ENCODE results near the gene CCDC179.

The CCDC179 gene

DNA sequence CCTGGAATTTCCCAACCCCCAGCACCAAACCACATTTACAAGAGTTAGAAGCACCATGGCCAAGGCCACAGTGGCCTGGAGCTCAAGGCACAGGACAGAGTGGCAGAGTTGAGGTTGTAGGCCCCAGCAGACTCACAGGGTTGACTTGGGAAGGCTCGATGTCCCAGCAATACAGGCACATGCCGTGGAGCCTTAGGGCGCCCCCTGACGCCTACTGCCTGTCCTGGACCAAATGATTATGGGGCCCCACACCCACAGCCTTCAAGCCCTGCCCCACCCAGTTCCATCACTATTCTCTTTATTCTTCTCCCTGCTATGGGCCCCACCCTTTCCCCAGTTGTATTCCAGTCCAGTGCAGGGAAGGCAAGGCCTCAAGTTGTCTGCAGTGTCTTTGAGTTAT lies at the start of gene CCDC179:
Gene CCDC179, minus strand, starts transcription at position 234 of the 400 bp plus-strand sequence. Its CDS starts 53 bp downstream, at position 181.
- no peaks in the 10 kb centered on the region for H3K27me3 ChIP-seq
- no peak within 1 kb of the TSS for H3K27ac ChIP-seq
- H3K4me1 ChIP-seq = no peaks in the 10 kb centered on the region
- intact Hi-C loops (cut with DNase I; ENCODE audit: low total_unique reads) = no loop called here
- DNase-seq = no peak
- no peaks in the 10 kb centered on the region for H3K9me3 ChIP-seq
- H3K4me3 ChIP-seq = no peak within 1 kb of the TSS
- TF ChIP-seq, protein P1, sequence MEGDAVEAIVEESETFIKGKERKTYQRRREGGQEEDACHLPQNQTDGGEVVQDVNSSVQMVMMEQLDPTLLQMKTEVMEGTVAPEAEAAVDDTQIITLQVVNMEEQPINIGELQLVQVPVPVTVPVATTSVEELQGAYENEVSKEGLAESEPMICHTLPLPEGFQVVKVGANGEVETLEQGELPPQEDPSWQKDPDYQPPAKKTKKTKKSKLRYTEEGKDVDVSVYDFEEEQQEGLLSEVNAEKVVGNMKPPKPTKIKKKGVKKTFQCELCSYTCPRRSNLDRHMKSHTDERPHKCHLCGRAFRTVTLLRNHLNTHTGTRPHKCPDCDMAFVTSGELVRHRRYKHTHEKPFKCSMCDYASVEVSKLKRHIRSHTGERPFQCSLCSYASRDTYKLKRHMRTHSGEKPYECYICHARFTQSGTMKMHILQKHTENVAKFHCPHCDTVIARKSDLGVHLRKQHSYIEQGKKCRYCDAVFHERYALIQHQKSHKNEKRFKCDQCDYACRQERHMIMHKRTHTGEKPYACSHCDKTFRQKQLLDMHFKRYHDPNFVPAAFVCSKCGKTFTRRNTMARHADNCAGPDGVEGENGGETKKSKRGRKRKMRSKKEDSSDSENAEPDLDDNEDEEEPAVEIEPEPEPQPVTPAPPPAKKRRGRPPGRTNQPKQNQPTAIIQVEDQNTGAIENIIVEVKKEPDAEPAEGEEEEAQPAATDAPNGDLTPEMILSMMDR (IDR thresholded peaks at IDR 0.05) = no peak
- H3K36me3 ChIP-seq = no peaks in the 10 kb centered on the region

DNA sequence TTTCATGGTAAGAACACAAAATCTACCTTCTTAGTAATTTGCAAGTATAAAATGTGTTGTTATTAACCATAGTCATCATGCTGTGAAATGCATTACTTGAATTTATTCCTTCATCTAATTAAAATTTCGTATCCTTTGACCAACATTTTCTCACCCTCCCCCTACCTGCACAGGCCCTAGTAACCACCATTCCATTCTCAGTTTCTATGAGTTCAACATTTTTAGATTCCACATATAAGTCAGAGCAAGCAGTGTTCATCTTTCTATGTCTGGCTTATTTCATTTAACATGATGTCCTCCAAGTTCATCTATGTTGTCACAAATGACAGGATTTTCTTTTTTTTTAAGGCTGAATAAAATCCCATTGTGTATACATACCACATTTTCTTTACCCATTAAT lies 43.5 kb upstream of the CCDC179 start:
- H3K27me3 ChIP-seq = no peaks in the 10 kb centered on the region
- DNase-seq = no peak
- peaks cover 0 to 16% (median 0%) of the 10 kb centered on the region in 4 donors for H3K4me1 ChIP-seq
- no peak overlapping the region for H3K27ac ChIP-seq
- intact Hi-C loops (cut with DNase I; ENCODE audit: low total_unique reads) = no loop called here
- H3K9me3 ChIP-seq = no peaks in the 10 kb centered on the region
- H3K4me3 ChIP-seq = no peak overlapping the region
- TF ChIP-seq, protein P1 (IDR thresholded peaks at IDR 0.05) = no peak
- no peaks in the 10 kb centered on the region for H3K36me3 ChIP-seq

DNA sequence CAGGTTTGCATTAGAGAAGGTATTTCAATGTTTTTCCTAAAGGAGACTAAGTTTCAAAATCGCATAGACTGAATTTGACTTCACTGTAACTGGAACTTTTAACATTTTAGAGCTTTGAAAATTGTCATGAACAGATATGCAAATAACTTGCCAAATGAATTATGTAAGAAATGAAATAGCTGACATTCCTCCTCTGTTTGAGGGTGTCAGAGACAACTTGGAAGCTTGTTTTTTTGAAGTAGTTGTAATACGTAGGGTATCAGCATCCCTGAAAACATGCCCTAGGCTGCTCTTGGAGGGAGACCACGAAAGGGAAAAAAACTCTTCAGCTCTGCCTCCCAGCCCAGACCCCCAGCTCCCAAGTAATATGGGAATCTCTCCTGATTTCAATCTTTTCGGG lies 41.3 kb upstream of the CCDC179 start:
- no peaks in the 10 kb centered on the region for H3K27me3 ChIP-seq
- intact Hi-C loops (cut with DNase I; ENCODE audit: low total_unique reads) = no loop called here
- no peak overlapping the region for H3K4me3 ChIP-seq
- TF ChIP-seq, protein P1 (IDR thresholded peaks at IDR 0.05) = no peak
- peaks cover 0 to 24% (median 0%) of the 10 kb centered on the region in 4 donors for H3K4me1 ChIP-seq
- peak overlapping the region; percentile 12 to 68 for H3K27ac ChIP-seq
- DNase-seq = no peak
- H3K9me3 ChIP-seq = no peaks in the 10 kb centered on the region
- H3K36me3 ChIP-seq = no peaks in the 10 kb centered on the region

DNA sequence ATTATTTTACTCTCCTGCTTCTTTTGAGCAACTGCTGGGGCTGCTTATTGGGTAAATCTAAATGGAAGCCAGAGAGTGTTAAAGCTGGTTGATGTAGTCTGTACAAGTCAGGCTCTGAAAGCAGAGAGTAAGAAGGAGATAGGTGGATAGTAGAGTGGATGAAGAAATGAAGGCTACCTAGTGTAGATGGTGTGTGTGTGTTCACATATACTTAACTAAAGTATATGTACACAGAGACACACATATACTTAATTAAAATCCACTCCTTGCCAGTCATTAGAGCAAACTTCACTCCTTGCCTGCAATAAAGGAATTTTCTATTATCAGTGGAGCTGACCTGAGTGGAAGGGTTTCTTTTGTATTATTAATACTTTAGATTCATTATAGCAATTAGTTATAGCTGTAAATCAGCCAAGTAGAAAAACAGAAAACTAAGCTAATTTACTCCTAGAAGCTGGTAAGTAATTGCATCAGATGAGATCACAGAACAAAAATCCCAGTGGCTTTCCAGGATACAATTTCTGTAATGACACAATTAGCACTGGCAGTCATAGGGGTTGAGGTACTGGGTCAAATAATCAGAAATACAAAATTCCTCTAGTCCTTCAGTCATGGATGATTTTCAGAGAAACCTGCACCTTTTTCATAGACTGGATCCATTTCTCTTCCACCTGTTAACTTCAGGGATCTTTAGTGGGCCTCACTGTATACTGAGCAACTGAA lies 40.7 kb upstream of the CCDC179 start:
- peaks cover 0 to 25% (median 0%) of the 10 kb centered on the region in 4 donors for H3K4me1 ChIP-seq
- no peaks in the 10 kb centered on the region for H3K36me3 ChIP-seq
- H3K27me3 ChIP-seq = no peaks in the 10 kb centered on the region
- DNase-seq = no peak
- intact Hi-C loops (cut with DNase I; ENCODE audit: low total_unique reads) = no loop called here
- H3K27ac ChIP-seq = no peak overlapping the region
- H3K4me3 ChIP-seq = no peak overlapping the region
- no peaks in the 10 kb centered on the region for H3K9me3 ChIP-seq
- TF ChIP-seq, protein P1 (IDR thresholded peaks at IDR 0.05) = no peak

DNA sequence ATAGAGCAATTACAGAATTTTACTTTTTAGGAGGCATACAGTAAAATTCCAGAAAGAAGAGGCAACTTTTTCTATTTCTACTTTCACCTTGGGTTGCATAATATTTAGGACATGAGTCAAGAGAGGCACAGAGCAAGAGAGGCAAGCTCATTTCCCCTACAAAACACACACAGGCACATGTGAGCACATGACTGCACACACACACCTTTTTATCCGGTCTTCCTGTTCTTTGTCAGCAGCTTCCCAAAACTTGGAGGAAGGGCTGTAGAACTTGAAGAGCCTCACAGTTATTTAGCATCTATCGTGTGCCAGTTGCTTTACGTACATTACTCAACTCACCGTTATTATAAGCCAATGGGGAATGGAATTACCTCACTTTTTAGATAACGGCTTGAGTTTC lies 37.8 kb upstream of the CCDC179 start:
- H3K27ac ChIP-seq = no peak overlapping the region
- no peaks in the 10 kb centered on the region for H3K9me3 ChIP-seq
- H3K27me3 ChIP-seq = no peaks in the 10 kb centered on the region
- intact Hi-C loops (cut with DNase I; ENCODE audit: low total_unique reads) = no loop called here
- H3K4me3 ChIP-seq = no peak overlapping the region
- TF ChIP-seq, protein P1 (IDR thresholded peaks at IDR 0.05) = no peak
- peaks cover 0 to 25% (median 0%) of the 10 kb centered on the region in 4 donors for H3K4me1 ChIP-seq
- no peak for DNase-seq
- H3K36me3 ChIP-seq = no peaks in the 10 kb centered on the region

Data from tibial artery (tissue), 4 donors.